CD4-positive, alpha-beta T cell treated with Interleukin-1 beta for 1 hour (primary cell): ENCODE measurements around the gene ZNF688.
"Not testable (repeated sequence)": the region's sequence is repeated elsewhere in the genome, so short reads cannot be mapped to it uniquely, and the experiment has no call there.

Experiments used
- DNase-seq, 2 donors: peaks; one replicate each; pipeline ENCODE4 v3.0.0-alpha.2; 2020 to 2022

The ZNF688 gene

DNA sequence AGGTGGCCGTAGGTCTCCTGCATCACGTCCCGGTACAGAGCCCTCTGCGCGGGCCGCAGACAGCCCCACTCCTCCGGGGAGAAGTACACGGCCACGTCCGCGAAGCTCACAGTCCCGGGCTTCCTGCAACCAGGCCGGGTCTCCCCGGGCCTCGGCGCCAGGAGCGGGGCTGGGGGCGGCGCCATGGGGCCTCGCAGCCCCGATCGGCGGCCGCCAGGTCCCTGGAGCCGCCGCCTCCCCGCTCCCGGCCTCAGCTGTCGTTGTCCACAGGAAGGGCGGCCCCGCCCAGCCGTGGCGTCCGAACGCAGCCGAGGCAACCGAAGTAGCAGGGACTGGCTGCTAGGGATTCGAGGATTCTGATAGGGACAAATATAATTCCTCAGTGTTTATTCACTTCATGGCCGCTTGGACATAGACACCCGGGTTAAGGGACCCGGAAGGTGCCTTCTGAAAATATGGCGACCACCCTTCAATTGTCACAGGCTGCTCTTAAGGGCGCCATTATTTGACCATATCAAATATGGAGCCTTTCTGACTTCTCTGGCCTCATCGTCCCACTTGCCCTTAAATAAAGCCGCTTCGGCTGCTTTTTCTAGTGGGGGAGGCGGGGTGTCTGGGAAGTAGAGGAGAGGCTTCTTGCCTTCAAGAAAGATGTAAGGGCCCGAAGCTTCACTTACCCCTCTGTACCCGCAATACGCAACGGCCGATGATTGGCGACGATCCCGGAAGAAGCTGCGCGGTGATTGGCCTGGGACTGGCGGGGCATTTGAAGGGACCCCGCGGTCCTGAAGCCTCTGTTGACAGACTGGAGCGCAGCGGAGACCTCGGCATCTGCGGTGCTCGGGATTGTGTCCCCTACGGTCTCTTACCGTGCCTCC lies at the start of gene ZNF688:
TSS of gene ZNF688 (minus strand) at position 270 of the 878 bp plus-strand sequence. CDS start at position 185, 85 bp downstream.
- DNase-seq: peak; percentile 98

DNA sequence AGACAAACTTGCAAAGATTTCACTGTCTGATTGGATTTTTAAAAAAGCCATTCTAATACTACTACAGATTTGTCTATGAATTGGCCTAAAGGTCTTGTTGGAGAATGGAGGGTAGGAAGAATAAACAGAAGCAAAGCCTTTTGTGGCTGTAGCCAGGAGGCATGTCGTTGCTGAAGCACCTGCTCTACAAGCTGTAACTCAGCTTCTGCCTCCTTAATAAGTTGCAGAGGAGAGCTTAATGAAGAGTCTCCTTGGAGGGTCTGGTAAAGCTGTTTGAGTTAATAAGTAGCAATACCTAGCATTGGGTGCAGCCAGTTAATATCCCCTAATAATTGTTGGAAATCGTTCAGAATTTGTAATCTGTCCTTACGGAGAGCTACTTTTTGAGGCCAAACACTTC lies 48.7 kb upstream of the ZNF688 start:
- no peak for DNase-seq

DNA sequence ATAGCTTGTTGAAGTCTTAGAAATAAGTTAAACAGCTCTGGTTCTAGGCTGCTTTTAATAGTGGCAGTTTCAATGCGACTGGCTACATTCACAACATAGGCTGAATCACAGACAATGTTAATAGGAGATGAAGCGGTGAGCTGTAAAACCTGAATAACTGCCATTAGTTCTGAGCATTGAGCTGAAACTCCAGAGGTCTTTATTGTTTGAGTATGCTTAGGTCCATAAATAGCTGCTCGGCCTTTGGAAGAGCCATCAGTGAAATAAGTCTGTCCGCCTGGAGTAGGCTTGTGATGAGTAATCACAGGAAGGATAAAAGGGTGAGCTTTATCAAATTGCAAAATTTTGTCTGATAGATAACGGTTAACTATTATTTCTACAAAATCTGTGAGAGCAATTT lies 48.1 kb upstream of the ZNF688 start:
- no peak for DNase-seq

DNA sequence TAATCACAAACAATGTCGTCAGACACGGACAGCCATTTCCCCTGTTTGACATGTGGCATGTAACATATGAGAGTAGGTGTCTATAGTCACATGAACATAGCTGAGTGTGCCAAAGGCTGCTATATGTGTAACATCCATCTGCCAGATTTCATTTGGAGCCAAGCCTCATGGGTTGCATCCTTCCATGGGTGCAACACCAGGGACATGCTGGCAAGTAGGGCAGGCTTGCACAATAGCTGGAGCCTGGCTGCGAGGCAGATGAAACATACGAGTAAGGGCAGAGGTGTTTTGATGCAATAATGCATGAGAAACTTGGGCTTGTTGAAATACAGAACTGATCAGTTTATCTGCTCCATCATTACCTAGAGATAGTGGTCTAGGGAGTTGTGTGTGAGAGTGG lies 47.7 kb upstream of the ZNF688 start:
- DNase-seq: no peak

DNA sequence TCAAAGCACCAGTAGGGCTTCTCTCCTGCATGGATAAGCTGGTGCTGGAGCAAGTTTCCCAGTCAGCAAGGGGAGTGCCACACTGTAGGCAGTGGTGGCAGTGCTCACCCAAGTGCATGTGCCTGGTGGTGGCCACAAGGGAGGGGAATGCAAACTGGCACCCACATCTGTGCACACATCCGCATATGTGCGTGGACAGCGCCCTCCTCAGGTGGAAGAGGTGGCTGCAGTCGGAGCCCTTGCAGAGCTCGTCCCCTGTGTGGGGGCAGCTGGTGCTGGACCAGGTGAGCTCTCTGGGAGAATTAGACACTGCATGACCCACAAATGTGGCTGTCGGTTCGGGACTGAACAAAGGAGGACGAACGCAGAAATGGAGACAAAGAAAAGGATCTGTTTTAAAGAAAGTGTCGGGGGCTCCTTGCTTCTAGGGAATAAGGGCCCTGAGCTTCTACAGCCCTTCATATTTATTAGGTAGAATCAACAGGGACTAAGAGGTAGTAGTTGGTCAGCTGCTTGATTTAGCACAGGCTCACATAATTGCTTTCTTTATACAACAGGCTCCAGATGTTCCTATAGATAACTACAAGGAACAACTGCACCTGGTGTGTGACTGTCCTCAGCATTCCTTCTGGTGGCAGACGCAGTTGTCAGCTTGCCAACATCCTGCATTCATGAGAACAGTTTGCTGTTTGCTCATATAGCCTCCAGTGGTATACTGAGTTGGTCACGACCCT lies 44.0 kb upstream of the ZNF688 start:
- peak; percentile 67 to 72 for DNase-seq

DNA sequence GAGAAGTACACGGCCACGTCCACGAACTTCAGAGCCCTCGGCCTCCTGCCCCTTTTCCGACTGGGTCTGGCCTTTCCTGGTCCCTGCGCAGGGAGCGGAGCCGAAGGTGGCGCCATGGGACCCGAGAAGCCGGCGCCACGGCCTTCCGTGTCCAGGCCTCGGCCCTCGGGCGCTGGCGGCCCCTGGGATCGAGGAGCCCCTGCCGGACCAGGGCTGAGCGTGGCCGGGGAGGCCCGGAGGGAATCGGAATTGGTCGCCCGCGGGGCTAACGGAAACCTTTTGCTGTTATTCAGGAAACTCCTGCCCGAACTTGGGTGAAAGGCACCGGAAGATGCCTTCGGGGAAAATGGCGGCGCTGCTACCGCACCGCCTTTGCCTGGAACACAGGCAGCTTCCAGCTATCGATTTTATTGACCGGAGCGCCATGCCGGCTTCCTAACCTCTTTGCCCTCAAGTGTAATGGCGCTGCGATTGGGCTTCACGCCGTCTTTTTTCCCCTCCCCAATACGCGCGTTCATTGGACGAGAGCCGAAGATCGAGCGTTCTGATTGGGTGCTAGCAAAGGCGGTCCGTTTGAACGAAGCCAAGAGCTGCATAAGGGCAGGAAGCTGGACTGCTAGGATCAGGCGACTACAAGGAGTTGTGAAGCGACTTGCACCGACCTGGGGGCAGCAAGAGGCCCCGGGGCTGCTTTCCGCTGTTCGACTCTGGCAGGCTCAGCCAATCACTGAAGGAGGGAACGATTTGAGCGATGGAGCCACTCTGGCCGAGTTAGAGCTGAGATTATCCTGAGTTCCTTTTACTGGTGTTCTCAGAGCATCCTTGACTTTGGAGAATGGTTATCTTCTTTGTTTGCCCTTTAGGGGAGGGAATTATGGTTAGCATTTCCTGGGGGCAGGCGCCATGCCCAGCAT lies 38.7 kb upstream of the ZNF688 start, which contains the start of gene ZNF689:
TSS of gene ZNF689 (minus strand) at position 464 of the 914 bp plus-strand sequence. CDS start at position 116, 348 bp downstream.
- peak; percentile 92 to 98 for DNase-seq

DNA sequence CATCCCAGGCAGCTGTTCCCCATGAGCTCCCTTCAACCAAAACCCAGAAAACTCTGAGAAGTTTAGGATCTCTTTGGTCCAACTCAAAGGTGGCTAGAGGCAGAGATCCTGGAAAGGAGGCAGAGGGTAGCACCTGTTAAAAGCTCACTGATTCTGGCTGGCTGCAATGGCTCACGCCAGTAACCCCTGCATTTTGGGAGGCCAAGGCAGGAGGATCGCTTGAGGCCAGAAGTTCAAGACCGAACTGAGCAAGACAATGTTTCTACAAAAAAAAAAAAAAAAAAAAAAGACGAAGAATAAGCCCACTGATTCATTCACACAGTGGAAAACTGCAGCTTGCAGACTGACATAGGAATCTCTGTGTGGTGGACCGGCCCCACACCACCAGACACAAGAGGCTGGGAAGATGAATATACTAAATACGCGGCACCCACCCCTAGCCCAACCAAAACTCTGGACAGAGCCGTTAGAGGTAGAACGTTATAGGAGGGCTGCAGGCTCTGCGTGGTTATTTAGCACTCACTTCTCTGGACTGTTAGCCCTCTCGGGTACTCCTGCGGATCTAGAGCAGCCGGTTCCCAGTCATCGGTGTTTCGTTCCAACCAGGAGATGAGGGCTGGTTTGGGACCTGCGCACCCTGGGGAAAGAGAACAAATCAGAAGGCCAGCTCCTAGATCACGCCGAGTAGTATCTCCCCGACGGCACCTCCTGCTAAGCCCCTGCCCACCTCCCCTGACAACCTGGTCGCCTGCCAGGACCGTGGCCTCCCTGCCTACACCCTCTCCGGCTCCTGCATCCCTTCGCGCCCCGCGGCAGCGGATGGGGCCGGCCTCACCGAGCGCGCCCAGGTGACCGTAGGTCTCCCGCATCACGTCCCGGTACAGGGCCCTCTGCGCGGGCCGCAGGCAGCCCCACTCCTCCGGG lies 37.8 kb upstream of the ZNF688 start:
- peak; percentile 31 to 47 for DNase-seq

DNA sequence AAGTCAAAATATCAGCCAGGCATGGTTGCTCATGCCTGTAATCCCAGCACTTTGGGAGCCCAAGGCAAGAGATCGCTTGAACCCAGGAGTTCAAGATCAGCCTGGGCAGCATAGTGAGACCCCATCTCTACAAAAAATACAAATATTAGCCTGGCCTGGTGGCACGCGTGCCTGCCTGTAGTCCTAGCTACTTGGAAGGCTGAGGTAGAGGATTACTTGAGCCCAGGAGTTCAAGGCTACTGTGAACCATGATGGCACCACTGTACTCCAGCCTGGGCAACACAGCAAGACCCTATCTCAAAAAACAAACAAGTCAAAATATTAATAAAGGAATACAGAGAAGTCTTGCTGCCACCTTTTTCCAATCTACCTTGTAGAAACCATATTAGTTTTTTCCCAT lies 34.5 kb upstream of the ZNF688 start:
- no peak for DNase-seq

DNA sequence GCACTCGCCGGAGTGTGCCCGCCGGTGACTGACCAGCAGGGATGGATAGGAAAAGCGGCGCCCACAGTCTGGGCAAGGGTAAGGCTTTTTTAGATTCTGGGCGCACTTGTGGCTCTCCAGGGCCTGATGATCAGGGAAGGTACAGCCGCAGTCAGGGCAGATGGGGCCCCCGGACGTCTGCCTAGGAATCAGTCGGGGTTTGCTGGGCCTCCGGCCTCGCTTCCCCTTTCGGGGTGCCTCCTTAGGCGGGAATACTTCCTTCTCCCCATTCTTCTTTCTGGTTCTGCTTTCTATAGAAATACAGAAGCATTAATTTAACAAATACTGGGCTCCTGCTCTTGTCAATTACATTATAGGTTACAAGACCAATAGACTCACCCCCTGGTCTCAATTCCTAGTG lies 33.6 kb upstream of the ZNF688 start:
- DNase-seq: peak in 1 of 2 donors; percentile 30

DNA sequence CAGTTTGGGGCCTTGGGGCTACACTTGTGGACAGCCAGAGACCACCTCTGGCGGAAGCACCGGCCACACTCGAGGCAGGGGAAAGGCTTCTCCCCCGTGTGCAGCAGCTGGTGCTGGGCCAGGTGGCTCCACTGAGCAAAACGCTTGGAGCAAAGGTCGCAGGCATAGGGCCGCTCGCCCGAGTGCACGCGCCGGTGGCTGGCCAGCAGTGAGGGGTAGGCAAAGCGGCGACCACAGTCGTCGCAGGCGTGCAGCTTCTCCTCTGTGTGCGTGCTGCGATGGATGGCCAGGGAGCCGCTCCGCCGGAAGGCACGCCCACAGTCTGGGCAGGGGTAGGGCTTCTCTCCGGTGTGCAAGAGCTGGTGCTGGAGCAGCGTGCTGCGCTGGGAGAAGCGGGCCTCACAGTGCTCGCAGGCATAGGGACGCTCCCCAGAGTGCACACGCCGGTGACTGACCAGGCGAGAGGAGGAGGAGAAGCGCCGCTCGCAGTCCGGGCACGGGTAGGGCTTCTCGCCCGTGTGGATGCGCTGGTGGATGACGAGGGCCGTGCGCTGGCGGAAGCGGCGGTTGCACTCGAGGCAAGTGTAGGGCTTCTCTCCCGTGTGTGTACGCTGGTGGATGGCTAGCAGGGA lies 32.9 kb upstream of the ZNF688 start:
- DNase-seq: no peak

DNA sequence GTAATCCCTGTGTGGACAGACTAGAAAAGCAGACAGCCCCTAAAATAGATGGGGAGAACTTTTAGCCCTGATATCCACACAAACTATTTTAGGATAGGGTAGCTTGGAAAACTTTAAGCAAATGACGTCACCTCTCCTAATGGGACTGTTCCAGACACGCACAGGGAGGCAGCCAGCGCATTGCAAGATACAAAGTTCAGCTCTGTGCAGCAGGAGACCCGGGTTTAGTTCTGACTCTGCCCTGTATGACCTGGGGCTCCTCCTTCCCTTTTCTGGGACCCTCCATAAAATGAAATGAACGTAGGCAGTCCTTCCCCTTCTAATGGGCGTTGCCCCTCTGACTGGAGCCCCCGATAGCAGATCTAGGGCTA lies 32.4 kb upstream of the ZNF688 start:
- DNase-seq: no peak

DNA sequence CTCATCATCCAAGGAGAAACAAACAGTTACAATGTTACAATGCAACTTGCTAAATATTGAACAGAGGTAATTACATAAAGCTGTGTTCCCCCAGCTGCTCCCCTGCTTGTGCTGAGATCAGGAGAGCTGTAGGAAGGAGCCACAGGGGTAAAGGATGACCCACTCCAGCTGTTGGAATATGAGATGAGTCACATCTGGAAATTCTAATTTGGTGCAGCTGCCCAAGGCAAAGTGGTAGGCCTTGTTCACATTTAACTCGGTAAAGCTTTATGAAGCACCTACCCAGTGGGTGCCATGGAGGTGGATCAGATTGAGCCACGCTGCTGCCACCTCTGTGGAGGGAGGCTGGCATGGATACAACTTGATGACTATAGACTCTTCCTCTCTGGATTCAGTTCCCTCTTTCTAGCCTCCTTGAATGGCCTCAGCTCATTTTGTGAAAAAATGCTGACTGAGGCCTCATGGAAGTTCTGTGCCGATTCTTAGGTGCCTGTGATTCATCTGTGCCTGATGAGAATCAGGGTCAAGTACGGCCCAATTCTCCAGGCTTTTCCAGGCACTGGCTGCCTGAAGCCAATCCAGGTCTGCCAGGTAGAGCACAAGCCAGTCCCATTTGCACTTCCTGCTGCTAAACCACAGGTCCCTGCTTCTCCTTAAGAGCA lies 31.2 kb upstream of the ZNF688 start:
- no peak for DNase-seq

DNA sequence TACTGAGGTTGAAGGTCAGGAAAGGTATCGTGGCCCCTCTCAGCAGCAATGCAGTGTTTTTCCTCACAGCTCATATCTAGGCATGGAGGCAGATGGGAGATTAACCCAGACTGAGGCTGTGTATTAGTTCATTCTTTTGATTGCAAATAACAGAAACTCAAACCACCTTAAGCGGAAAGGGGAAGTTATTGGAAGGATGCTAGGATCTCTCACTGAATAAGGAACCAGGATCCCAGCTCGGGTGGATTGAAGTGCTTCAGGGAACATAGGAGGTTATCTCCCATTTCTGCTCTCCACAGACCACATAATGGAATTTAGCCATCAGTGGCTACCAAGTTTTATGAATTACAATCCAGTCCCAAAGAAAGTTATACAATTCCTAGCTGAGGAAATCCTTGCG lies 30.5 kb upstream of the ZNF688 start:
- DNase-seq: no peak

DNA sequence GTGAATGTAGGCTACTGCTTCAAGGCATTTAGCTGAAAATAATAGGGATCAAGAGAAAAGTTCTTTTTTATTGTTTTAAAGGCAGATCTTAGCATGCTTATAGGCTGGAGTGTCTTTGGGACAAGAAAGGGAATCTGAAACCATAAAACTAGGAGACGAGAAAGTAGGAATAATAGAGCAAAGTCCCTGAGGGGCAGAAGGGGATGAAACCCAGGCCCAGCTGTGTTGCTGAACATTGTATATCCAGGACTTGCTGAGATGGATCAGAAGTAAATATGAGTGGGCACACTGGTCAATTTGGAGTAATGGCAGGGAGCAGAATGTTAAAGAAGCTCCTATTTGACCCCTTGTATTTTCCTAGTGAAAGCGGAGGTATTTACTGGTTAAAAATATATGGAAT lies 29.4 kb upstream of the ZNF688 start:
- DNase-seq: no peak

DNA sequence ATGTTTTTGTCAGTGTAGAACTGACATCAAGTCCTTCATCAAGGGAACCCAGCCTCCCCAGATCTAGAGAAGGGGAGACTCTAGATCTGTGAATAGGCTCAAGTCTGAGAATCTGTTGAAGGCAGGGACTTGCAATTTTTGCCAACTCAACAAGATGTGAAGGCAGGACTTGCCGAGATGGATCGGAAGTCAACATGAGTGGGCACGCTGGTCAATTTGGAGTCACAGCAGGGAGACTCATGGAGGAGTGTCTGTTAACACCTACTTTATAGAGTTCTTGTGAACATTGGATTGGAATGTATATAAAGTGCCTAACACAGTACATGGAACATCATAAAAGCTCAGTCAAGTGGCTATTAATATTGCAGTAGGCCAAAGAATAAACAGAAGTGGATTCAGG lies 28.7 kb upstream of the ZNF688 start:
- DNase-seq: no peak

DNA sequence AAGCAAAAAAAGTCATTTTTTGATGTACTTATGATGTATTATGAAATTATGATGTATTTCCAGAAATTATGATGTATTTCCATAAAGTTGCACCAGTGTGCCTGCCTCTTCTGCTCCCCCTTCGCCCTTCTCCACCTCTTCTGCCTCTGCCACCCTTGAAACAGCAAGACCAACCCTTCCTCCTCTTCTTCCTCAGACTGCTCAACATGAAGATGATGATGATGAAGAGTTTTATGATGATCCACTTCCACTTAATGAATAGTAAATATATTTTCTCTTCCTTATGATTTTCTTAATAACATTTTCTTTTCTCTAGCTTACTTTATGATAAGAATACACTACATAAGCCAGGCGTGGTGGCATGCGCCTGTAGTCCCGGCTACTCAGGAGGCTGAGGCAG lies 21.4 kb upstream of the ZNF688 start:
- DNase-seq: no peak

DNA sequence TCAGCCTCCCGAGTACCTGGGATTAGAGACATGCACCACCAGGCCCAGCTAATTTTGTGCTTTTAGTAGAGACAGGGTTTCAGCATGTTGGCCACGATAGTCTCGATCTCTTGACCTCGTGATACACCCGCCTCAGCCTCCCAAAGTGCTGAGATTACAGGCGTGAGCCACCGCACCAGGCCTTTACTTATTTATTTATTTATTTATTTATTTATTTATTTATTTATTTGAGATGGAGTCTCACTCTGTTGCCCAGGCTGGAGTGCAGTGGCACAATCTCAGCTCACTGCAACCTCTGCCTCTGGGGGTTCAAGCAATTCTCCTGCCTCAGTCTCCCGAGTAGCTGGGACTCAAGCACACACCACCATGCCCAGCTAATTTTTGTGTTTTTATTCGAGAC lies 19.4 kb upstream of the ZNF688 start:
- not testable (repeated sequence) for DNase-seq

DNA sequence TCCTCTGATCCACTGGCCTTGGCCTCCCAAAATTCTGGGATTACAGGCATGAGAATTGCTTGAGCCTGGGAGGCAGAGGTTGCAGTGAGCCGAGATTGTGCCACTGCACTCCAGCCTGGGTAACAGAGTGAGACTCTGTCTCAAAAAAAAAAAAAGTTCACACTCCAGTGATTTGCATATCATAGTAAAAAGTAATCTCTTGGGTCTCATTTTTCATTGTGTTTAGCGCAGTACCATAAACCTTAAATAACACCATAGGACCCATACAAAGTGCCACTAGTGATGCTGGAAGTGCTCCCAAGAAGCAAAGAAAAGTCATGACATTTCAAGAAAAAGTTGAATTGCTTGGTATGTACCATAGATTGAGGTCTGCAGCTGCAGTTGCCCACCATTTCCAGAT lies 18.1 kb upstream of the ZNF688 start:
- not testable (repeated sequence) for DNase-seq

DNA sequence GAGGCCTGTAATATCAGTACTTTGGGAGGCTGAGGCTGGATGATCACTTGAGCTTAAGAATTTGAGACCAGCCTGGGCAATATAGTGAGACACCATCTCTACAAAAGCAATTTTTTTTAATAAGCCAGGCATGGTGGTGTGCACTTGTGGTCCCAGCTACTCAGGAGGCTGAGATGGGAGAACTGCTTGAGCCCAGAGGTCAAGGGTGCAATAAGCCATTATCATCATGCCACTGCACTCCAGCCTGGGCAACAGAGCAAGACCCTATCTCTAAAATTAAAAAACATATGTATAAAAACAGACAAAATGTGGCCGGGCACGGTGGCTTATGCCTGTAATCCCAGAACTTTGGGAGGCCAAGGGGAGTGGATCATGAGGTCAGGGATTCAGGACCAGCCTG lies 17.1 kb upstream of the ZNF688 start:
- no peak for DNase-seq

DNA sequence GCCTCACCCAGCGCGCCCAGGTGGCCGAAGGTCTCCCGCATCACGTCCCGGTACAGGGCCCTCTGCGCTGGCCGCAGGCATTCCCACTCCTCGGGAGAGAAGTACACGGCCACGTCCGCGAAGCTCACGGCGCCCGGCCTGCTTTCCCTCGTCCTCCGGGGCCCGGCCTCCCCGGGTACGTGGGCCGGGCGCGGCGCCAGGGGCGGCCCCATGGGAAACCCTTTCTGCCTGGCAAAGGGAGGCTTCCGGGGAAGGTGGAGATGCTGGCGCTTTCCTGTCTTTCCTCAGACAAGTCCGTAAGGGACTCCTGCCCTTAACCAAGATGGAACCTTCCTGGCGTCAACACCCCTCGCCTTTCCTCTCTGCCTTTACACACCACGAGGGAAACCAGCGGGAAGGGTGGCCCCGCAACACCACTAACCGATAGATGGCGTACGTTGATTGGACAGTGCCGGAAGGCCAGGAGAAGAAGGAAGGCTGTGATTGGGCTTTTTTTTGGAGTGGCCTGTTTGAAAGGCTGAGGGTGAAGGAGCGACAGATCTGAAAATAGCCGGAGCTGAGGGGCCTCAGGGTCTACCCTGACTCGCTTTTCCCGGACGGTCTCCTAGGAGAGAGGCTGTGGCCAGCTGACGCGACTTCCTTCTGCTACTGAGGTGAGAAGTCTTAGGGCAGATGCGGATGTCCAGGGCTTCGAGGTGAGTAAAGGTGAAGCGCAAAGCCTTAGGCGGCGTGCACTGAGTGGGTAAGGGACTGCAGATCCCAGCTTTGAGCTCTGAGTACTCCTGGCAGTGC lies 14.1 kb upstream of the ZNF688 start, which contains the start of gene ZNF785:
TSS of gene ZNF785 (minus strand) at position 298 of the 792 bp plus-strand sequence. CDS start at position 212, 86 bp downstream.
- DNase-seq: peak; percentile 96 to 97
